Panc1 (cell line): ENCODE results near the gene CACNA1D. TPM values are rescaled to one million over a fixed set of nuclear protein-coding genes. Genes with fewer than 3 reads are reported as not detected.

Source experiments
- ATAC-seq: fragments of 200-7000 bp; cut with Tn5 transposase; 2 replicates; pipeline ENCODE4 v1.9.1; 2020; ENCODE audit warnings: mild to moderate bottlenecking, moderate library complexity
- BruUV-seq: library from RNA; stranded (reverse); fragments of 400-500 nt; replicated peaks from 2 replicates; lab custom pipeline; 2021; lab: Mats Ljungman, UMichigan
- CTCF ChIA-PET: fragments of 300-600 bp; sonication (Branson Sonifier 250); formaldehyde crosslinking; loops from one replicate; lab custom pipeline; 2022; ENCODE audit warnings: antibody characterized with exemption; lab: Charles Lee
- POLR2A ChIA-PET: fragments of 300-600 bp; sonication (Branson Sonifier 250); formaldehyde crosslinking; loops from one replicate; lab custom pipeline; 2022; ENCODE audit warnings: antibody characterized with exemption; lab: Charles Lee
- DNase-seq: peaks from one replicate; pipeline ENCODE4 v3.0.0-alpha.2; 2010; ENCODE audit warnings: low read depth, low spot score
- H3K27ac ChIP-seq: 2 replicates; pipeline ENCODE4 v1.5.1; 2011; ENCODE audit warnings: mild to moderate bottlenecking, low read length, inconsistent platforms
- H3K27me3 ChIP-seq: fragments of 200-500 bp; sonication (Bioruptor generic); 2 replicates; pipeline ENCODE4 v1.6.0; 2014; ENCODE audit warnings: low read length, inconsistent platforms; ENCODE audit not compliant: control insufficient read depth, insufficient read depth
- H3K36me3 ChIP-seq: fragments of 200-500 bp; sonication (Bioruptor generic); 2 replicates; pipeline ENCODE4 v1.5.1; 2014; ENCODE audit warnings: inconsistent platforms, mild to moderate bottlenecking, low read length, moderate library complexity; ENCODE audit not compliant: control insufficient read depth, insufficient read depth
- H3K4me1 ChIP-seq: 2 replicates; pipeline ENCODE4 v1.5.1; 2011; ENCODE audit warnings: inconsistent platforms, mild to moderate bottlenecking, low read length, moderate library complexity; ENCODE audit not compliant: control insufficient read depth, insufficient read depth
- H3K4me3 ChIP-seq, 2 experiments: 2 replicates each; pipeline ENCODE4 v1.5.1; 2011 to 2012; ENCODE audit warnings: low read depth in 2 of 2, low read length in 2 of 2, mild to moderate bottlenecking in 2 of 2, inconsistent platforms in 1 of 2, moderate library complexity in 1 of 2
- H3K9me3 ChIP-seq: fragments of 200-500 bp; sonication (Bioruptor generic); 2 replicates; pipeline ENCODE4 v1.5.1; 2014; ENCODE audit warnings: low read depth, mild to moderate bottlenecking, inconsistent platforms, low read length, moderate library complexity; ENCODE audit not compliant: control insufficient read depth, insufficient read depth
- POLR2AphosphoS5 ChIP-seq: IDR thresholded peaks from 2 replicates; pipeline ENCODE4 v1.6.1; 2012; ENCODE audit warnings: mild to moderate bottlenecking, low read depth, low read length, moderate library complexity
- SIN3A ChIP-seq: IDR thresholded peaks from 2 replicates; pipeline ENCODE4 v1.6.1; 2012; ENCODE audit warnings: low read depth, mild to moderate bottlenecking, low read length, moderate library complexity, borderline replicate concordance; ENCODE audit not compliant: insufficient read depth
- TCF7L2 ChIP-seq: IDR thresholded peaks from 2 replicates; pipeline ENCODE4 v1.6.1; 2011; ENCODE audit warnings: mild to moderate bottlenecking, low read depth, low read length, inconsistent platforms
- in situ Hi-C: cut with HindIII; loops from 2 replicates; pipeline ENCODE4 v1.10.0; 2016; ENCODE audit warnings: low sequenced_read_pairs, low pct_unique_long_range_greater_than_20kb
- intact Hi-C: fragments of 100-400 bp; cut with micrococcal nuclease; formaldehyde crosslinking; loops from one replicate; pipeline ENCODE4 v1.10.0; 2022; ENCODE audit not compliant: unreplicated experiment
- total RNA-seq: library from RNA; stranded (reverse); gene quantifications from one replicate; pipeline ENCODE4 v1.2.1, GENCODE V29; 2021; ENCODE audit not compliant: unreplicated experiment
- TF ChIP-seq, protein P1 (sequence below), 2 experiments: IDR thresholded peaks; 2 replicates each; pipeline ENCODE4 v1.6.1; 2011 to 2012; ENCODE audit warnings: low read depth in 2 of 2, control low read depth in 1 of 2, low read length in 1 of 2, mild to moderate bottlenecking in 1 of 2, moderate library complexity in 1 of 2; ENCODE audit not compliant: insufficient read depth in 1 of 2
- TF ChIP-seq, protein P2 (sequence below): fragments of 450-650 bp; IDR thresholded peaks from 2 replicates; pipeline ENCODE4 v1.5.1; 2017; ENCODE audit warnings: mild to moderate bottlenecking

The CACNA1D gene
- total RNA-seq, 1 experiment from 2014 or later = 23.0 TPM

DNA sequence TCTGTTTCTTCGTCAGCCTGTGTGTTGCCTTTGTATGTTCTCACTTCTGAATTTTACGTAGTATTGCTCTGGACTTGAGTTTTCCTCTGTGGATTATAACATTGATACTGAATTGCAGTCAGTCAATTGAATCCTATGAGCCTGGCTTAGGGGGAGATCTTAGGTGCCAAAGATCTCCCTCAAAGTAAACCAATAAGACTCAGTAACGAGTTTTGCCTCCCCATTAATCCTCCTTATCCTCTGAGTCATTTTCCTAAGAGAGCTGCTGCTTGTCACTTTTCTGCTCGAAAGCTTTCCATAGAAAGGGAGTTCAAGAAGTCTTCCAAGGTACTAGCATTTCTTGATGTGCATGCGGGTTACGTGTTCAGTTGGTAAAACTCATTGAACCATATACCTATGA lies 225.4 kb downstream of the CACNA1D start:
- no peak for ATAC-seq
- intact Hi-C loops = no loop called here
- CTCF ChIA-PET = interaction anchor here (0.6 kb wide), 1 partner anchor 286 kb away, joined by 4 read pairs; no protein-coding TSS in a partner anchor

DNA sequence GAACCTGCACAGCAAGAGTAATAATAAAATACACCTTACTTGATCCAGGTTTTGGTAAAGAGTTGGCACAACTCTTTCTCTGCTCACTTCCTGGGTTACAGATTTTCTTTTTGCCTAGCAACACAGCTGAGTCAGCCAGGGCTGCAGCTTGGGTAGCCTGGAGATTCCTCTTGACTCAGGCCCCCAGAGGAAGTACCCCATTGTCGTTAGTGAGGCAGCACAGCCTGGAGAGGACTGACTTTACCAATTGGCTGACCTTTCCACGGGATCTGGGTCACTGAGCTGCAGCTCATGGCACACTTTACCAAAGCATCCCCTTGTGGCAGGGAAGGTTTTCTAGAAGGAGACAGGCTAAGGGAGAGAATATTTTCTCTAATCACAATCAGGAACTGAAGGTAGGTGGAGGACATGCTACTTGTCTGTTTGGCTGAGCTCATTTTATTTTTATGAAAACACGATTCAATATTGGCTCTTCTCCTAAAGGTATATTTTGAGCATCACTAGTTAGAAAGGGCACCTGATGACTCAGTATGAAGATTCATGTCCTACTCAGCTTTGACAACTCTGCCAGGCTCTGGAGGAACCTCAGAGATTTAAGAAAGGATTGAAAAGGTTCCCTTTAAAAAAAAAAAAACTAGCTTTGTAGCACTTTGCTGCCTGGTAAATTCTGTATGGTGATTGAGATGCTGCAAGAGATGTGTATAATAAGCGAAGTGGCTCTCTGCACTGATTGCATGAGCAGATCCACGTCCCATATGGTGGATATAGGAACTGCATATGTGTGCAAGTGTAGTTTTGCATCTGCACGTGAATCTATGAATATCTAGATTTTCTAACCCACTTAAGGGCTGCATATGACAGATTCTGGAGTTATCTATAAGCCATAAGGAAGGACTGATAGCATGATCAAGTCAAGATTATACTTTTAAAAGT lies 227.0 kb downstream of the CACNA1D start:
- CTCF ChIA-PET = no interaction called here

More for the DNA sequence above, 225.4 kb downstream of the CACNA1D start:
- BruUV-seq = no TSS peak
- Histone ChIP-seq H3K9me3 (no peaks in the 10 kb centered on the region), H3K36me3 (no peaks in the 10 kb centered on the region), H3K4me1 (0 out of 2 replicates have a peak, but pooled peaks cover 2% of the 10 kb centered on the region), H3K27ac (no peak overlapping the region), H3K4me3 (no peak overlapping the region), H3K27me3 (no peaks in the 10 kb centered on the region)
- in situ Hi-C loops = no loop called here
- no peak for DNase-seq
- TF ChIP-seq POLR2AphosphoS5 = no peak
- no peak for TF ChIP-seq TCF7L2
- no peak for TF ChIP-seq SIN3A
- TF ChIP-seq, protein P1, sequence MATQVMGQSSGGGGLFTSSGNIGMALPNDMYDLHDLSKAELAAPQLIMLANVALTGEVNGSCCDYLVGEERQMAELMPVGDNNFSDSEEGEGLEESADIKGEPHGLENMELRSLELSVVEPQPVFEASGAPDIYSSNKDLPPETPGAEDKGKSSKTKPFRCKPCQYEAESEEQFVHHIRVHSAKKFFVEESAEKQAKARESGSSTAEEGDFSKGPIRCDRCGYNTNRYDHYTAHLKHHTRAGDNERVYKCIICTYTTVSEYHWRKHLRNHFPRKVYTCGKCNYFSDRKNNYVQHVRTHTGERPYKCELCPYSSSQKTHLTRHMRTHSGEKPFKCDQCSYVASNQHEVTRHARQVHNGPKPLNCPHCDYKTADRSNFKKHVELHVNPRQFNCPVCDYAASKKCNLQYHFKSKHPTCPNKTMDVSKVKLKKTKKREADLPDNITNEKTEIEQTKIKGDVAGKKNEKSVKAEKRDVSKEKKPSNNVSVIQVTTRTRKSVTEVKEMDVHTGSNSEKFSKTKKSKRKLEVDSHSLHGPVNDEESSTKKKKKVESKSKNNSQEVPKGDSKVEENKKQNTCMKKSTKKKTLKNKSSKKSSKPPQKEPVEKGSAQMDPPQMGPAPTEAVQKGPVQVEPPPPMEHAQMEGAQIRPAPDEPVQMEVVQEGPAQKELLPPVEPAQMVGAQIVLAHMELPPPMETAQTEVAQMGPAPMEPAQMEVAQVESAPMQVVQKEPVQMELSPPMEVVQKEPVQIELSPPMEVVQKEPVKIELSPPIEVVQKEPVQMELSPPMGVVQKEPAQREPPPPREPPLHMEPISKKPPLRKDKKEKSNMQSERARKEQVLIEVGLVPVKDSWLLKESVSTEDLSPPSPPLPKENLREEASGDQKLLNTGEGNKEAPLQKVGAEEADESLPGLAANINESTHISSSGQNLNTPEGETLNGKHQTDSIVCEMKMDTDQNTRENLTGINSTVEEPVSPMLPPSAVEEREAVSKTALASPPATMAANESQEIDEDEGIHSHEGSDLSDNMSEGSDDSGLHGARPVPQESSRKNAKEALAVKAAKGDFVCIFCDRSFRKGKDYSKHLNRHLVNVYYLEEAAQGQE (IDR thresholded peaks at IDR 0.05; ENCODE audit: insufficient read depth in 1 of 2, low read depth in 2 of 2, low read length in 1 of 2) = no peak
- TF ChIP-seq, protein P2, sequence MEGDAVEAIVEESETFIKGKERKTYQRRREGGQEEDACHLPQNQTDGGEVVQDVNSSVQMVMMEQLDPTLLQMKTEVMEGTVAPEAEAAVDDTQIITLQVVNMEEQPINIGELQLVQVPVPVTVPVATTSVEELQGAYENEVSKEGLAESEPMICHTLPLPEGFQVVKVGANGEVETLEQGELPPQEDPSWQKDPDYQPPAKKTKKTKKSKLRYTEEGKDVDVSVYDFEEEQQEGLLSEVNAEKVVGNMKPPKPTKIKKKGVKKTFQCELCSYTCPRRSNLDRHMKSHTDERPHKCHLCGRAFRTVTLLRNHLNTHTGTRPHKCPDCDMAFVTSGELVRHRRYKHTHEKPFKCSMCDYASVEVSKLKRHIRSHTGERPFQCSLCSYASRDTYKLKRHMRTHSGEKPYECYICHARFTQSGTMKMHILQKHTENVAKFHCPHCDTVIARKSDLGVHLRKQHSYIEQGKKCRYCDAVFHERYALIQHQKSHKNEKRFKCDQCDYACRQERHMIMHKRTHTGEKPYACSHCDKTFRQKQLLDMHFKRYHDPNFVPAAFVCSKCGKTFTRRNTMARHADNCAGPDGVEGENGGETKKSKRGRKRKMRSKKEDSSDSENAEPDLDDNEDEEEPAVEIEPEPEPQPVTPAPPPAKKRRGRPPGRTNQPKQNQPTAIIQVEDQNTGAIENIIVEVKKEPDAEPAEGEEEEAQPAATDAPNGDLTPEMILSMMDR = no peak
- POLR2A ChIA-PET = no interaction called here

More for the DNA sequence above, 227.0 kb downstream of the CACNA1D start:
- no peak overlapping the region for H3K27ac ChIP-seq
- DNase-seq (no peak), ATAC-seq (no peak)
- no peaks in the 10 kb centered on the region for H3K27me3 ChIP-seq
- 0 out of 2 replicates have a peak, but pooled peaks cover 2% of the 10 kb centered on the region for H3K4me1 ChIP-seq
- in situ Hi-C loops (no loop called here), intact Hi-C loops (no loop called here)
- POLR2A ChIA-PET = interaction anchor here (0.6 kb wide), 1 partner anchor 218 kb away, joined by 6 read pairs; no protein-coding TSS in a partner anchor
- no peaks in the 10 kb centered on the region for H3K36me3 ChIP-seq
- no peaks in the 10 kb centered on the region for H3K9me3 ChIP-seq
- no peak overlapping the region for H3K4me3 ChIP-seq
- TF ChIP-seq POLR2AphosphoS5 (no peak), TCF7L2 (no peak), SIN3A (no peak)
- TF ChIP-seq, protein P1 (IDR thresholded peaks at IDR 0.05; ENCODE audit: insufficient read depth in 1 of 2, low read depth in 2 of 2, low read length in 1 of 2) = no peak
- no TSS peak for BruUV-seq
